ENCODE data around the gene ARL14EP. TPM values are rescaled to one million over a fixed set of nuclear protein-coding genes. Genes with fewer than 3 reads are reported as not detected.

Gene ARL14EP
- total RNA-seq, 1 donor from 2014 or later = 25.4 TPM

DNA sequence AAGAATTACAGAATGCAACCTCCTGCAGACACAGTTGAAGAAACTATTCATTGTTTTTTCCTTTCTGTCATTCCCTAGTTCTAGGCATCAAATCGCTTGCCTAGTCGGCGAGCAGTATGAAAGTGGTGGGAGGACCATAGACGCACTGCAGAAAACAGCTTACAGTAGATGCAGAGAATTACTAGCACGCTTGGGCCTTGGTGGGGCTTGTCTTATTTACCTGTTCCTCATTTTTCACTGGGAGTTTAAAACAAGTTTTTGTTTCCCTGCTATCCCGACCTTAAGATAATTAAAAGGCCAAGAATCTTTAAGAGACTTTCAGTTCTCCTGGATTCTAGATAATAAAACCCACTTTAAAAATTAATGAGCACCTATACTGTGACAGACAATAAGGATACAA is 713 bp upstream of the ARL14EP start:
- Histone ChIP-seq H3K36me3 (ENCODE audit: insufficient read depth, low read length) (no peaks in the 10 kb centered on the region), H3K79me2 (ENCODE audit: insufficient read depth, low read length) (peaks cover 42% of the 10 kb centered on the region), H3K27ac (ENCODE audit: low read depth, low read length) (no peak overlapping the region), H3K27me3 (ENCODE audit: insufficient read depth, low read length) (no peaks in the 10 kb centered on the region), H3K9ac (ENCODE audit: low read length) (peak overlapping the region; percentile 98), H3K9me3 (ENCODE audit: insufficient read depth, low read depth, low read length) (no peaks in the 10 kb centered on the region), H2AFZ (ENCODE audit: low read depth, low read length) (no peak overlapping the region), H4K20me1 (ENCODE audit: insufficient read depth, low read length) (peaks cover 10% of the 10 kb centered on the region), H3K4me1 (ENCODE audit: insufficient read depth, low read length) (peaks cover 22% of the 10 kb centered on the region), H3K4me2 (ENCODE audit: low read length) (peak overlapping the region; percentile 97), H3K4me3 (ENCODE audit: insufficient read depth, low read depth, low read length) (peak overlapping the region; percentile 96)
- Mint-ChIP-seq H3K36me3 (ENCODE audit: low read depth, unreplicated experiment) (no peaks in the 10 kb centered on the region), H3K4me3 (ENCODE audit: unreplicated experiment) (peak overlapping the region; percentile 99), H3K27ac (ENCODE audit: unreplicated experiment) (peak overlapping the region; percentile 97), H3K9me3 (ENCODE audit: unreplicated experiment) (no peaks in the 10 kb centered on the region), H3K27me3 (ENCODE audit: low read depth, unreplicated experiment) (no peaks in the 10 kb centered on the region), H3K4me1 (ENCODE audit: low read depth, unreplicated experiment) (peaks cover 15% of the 10 kb centered on the region)
- DNase-seq (ENCODE audit: low read depth) = no peak
- no peak for FAIRE-seq
- TF ChIP-seq, protein P1, sequence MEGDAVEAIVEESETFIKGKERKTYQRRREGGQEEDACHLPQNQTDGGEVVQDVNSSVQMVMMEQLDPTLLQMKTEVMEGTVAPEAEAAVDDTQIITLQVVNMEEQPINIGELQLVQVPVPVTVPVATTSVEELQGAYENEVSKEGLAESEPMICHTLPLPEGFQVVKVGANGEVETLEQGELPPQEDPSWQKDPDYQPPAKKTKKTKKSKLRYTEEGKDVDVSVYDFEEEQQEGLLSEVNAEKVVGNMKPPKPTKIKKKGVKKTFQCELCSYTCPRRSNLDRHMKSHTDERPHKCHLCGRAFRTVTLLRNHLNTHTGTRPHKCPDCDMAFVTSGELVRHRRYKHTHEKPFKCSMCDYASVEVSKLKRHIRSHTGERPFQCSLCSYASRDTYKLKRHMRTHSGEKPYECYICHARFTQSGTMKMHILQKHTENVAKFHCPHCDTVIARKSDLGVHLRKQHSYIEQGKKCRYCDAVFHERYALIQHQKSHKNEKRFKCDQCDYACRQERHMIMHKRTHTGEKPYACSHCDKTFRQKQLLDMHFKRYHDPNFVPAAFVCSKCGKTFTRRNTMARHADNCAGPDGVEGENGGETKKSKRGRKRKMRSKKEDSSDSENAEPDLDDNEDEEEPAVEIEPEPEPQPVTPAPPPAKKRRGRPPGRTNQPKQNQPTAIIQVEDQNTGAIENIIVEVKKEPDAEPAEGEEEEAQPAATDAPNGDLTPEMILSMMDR (IDR thresholded peaks at IDR 0.05; ENCODE audit: insufficient read depth, low read depth, low read length) = no peak
- no peak for TF ChIP-seq EZH2 (IDR thresholded peaks at IDR 0.05; ENCODE audit: insufficient read depth, low read length)

DNA sequence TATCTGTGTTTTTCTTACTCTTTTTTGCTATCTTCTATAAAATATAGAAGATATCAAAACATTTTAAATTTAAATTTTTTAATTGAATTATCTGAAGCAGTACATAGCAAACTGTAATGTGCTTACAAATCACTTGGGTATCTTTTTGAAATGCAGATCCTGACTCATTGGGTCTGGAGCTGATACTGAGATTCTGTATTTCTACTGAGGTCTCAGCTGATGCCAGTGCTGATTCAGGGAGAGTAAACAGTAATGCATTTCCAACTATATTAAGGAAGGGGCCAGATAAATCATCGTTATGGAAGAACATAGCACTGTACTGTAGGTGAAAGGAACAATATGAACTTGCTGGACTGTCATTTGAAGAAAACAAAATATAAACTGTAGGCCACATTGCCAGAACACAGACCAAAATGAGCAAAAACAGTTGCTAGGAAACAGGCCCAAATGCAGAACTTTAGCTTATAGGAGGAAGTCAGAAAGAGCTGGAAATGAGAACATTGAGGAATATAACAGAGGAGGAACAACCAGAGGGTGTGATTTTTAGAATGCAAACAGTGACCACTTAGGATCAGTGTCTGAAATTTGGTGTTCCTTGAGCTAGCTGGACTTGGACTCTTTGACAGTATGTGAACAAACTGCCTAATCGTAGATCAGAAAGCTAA is 3.3 kb downstream of the ARL14EP start:
- no peaks in the 10 kb centered on the region for H3K27me3 Mint-ChIP-seq (ENCODE audit: low read depth, unreplicated experiment)
- Histone ChIP-seq H3K9ac (ENCODE audit: low read length) (peak overlapping the region; percentile 21), H3K27me3 (ENCODE audit: insufficient read depth, low read length) (no peaks in the 10 kb centered on the region), H3K4me1 (ENCODE audit: insufficient read depth, low read length) (peaks cover 28% of the 10 kb centered on the region), H3K4me2 (ENCODE audit: low read length) (peak overlapping the region; percentile 21), H3K4me3 (ENCODE audit: insufficient read depth, low read depth, low read length) (no peak overlapping the region), H2AFZ (ENCODE audit: low read depth, low read length) (no peak overlapping the region), H3K79me2 (ENCODE audit: insufficient read depth, low read length) (peaks cover 83% of the 10 kb centered on the region), H3K9me3 (ENCODE audit: insufficient read depth, low read depth, low read length) (no peaks in the 10 kb centered on the region), H4K20me1 (ENCODE audit: insufficient read depth, low read length) (peaks cover 15% of the 10 kb centered on the region), H3K27ac (ENCODE audit: low read depth, low read length) (peak overlapping the region; percentile 23), H3K36me3 (ENCODE audit: insufficient read depth, low read length) (peaks cover 6% of the 10 kb centered on the region)
- peak; percentile 57 for DNase-seq (ENCODE audit: low read depth)
- H3K36me3 Mint-ChIP-seq (ENCODE audit: low read depth, unreplicated experiment) = no peaks in the 10 kb centered on the region
- no peak for TF ChIP-seq EZH2 (IDR thresholded peaks at IDR 0.05; ENCODE audit: insufficient read depth, low read length)
- TF ChIP-seq, protein P1 (IDR thresholded peaks at IDR 0.05; ENCODE audit: insufficient read depth, low read depth, low read length) = no peak
- H3K27ac Mint-ChIP-seq (ENCODE audit: unreplicated experiment) = no peak overlapping the region
- no peaks in the 10 kb centered on the region for H3K9me3 Mint-ChIP-seq (ENCODE audit: unreplicated experiment)
- no peak overlapping the region for H3K4me3 Mint-ChIP-seq (ENCODE audit: unreplicated experiment)
- peaks cover 19% of the 10 kb centered on the region for H3K4me1 Mint-ChIP-seq (ENCODE audit: low read depth, unreplicated experiment)
- FAIRE-seq = no peak

DNA sequence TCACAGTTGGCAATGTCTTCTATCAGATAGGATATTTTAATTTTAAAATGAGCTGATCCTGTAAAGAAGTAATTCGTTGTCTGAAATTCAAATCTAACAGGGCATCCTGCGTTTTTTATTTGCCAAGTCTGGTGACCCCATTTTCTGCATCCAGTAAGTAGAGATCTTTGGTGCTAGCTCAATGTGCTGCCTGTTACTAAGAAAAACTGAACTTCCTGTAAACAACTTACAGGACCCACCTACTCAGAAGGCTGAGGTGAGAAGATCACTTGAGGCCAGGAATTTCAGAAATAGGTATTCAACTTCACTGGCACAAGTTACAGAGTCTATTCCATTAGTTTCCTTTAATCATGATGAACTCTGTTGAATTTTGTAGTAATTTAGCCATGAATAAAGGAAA is 4.0 kb downstream of the ARL14EP start:
- Mint-ChIP-seq H3K4me1 (ENCODE audit: low read depth, unreplicated experiment) (peaks cover 19% of the 10 kb centered on the region), H3K4me3 (ENCODE audit: unreplicated experiment) (no peak overlapping the region), H3K27ac (ENCODE audit: unreplicated experiment) (no peak overlapping the region), H3K9me3 (ENCODE audit: unreplicated experiment) (no peaks in the 10 kb centered on the region), H3K36me3 (ENCODE audit: low read depth, unreplicated experiment) (no peaks in the 10 kb centered on the region), H3K27me3 (ENCODE audit: low read depth, unreplicated experiment) (no peaks in the 10 kb centered on the region)
- TF ChIP-seq, protein P1 (IDR thresholded peaks at IDR 0.05; ENCODE audit: insufficient read depth, low read depth, low read length) = no peak
- TF ChIP-seq EZH2 (IDR thresholded peaks at IDR 0.05; ENCODE audit: insufficient read depth, low read length) = no peak
- no peak overlapping the region for H3K4me3 ChIP-seq (ENCODE audit: insufficient read depth, low read depth, low read length)
- no peak for DNase-seq (ENCODE audit: low read depth)
- peaks cover 11% of the 10 kb centered on the region for H3K36me3 ChIP-seq (ENCODE audit: insufficient read depth, low read length)
- no peaks in the 10 kb centered on the region for H3K9me3 ChIP-seq (ENCODE audit: insufficient read depth, low read depth, low read length)
- peaks cover 87% of the 10 kb centered on the region for H3K79me2 ChIP-seq (ENCODE audit: insufficient read depth, low read length)
- FAIRE-seq = no peak
- no peaks in the 10 kb centered on the region for H3K27me3 ChIP-seq (ENCODE audit: insufficient read depth, low read length)
- H2AFZ ChIP-seq (ENCODE audit: low read depth, low read length) = no peak overlapping the region
- no peak overlapping the region for H3K9ac ChIP-seq (ENCODE audit: low read length)
- H3K4me2 ChIP-seq (ENCODE audit: low read length) = no peak overlapping the region
- peaks cover 15% of the 10 kb centered on the region for H4K20me1 ChIP-seq (ENCODE audit: insufficient read depth, low read length)
- peaks cover 28% of the 10 kb centered on the region for H3K4me1 ChIP-seq (ENCODE audit: insufficient read depth, low read length)
- H3K27ac ChIP-seq (ENCODE audit: low read depth, low read length) = no peak overlapping the region
